ENCODE measurements around the gene MBLAC1. TPM values are rescaled to one million over a fixed set of nuclear protein-coding genes. Genes with fewer than 3 reads are reported as not detected.
"Not testable (repeated sequence)": the region's sequence is repeated elsewhere in the genome, so short reads cannot be mapped to it uniquely, and the experiment has no call there.

MBLAC1 gene
- total RNA-seq, 2 donors from 2014 or later, result 3.8 to 4.2 TPM

- ATAC-seq (replicated peaks), result no peak
- peak overlapping the region; percentile 78 for H3K27ac Mint-ChIP-seq
- H3K9me3 Mint-ChIP-seq, result no peaks in the 10 kb centered on the region
- peak overlapping the region; percentile 98 for H3K4me3 Mint-ChIP-seq
- no peaks in the 10 kb centered on the region for H3K27me3 Mint-ChIP-seq
- H3K36me3 Mint-ChIP-seq (ENCODE audit: low read depth), result peaks cover 33% of the 10 kb centered on the region
- H3K4me1 Mint-ChIP-seq, result peaks cover 5% of the 10 kb centered on the region
These were observed 2.2 kb upstream of the MBLAC1 start for GRCh38 chr7:100124301-100125230.

- Mint-ChIP-seq H3K36me3 (ENCODE audit: low read depth) (peaks cover 29% of the 10 kb centered on the region), H3K4me1 (peaks cover 5% of the 10 kb centered on the region), H3K9me3 (no peaks in the 10 kb centered on the region), H3K27ac (peak overlapping the region; percentile 98), H3K27me3 (no peaks in the 10 kb centered on the region), H3K4me3 (peak overlapping the region; percentile 98)
- ATAC-seq (replicated peaks), result peak; percentile 43
These were observed 382 bp upstream of the MBLAC1 start for GRCh38 chr7:100126239-100126930.

DNA sequence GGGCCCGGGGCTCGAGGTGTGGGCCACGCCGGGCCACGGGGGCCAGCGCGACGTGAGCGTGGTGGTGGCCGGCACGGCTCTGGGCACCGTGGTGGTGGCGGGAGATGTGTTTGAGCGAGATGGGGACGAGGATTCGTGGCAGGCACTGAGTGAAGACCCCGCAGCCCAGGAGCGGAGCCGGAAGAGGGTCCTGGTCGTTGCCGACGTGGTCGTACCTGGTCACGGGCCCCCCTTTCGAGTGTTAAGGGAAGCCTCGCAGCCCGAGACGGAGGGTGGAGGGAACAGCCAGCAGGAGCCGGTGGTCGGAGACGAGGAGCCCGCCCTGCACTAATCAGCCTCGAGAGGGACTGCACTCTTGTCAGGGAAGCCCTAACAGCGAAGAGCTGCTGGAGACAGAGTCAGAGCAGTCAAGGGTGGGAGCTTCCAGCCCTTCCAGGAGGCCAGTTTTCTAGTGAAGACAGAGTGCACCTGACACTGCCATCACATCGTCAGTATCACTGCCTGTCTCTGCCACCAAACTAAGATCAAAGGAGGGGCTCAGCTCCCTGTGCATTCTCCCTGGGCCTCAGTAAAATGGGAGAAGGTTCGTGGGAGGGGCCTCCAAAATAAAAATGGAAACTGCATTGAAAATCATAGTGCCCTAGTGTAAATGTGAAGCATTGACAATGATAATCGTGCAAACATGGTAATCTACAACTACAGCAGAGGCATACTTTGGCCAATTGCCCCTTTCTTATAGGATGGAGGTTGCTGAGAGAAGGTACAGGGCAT, 1.3 kb downstream of the MBLAC1 start:
- H3K4me1 Mint-ChIP-seq, result peaks cover 5% of the 10 kb centered on the region
- peaks cover 19% of the 10 kb centered on the region for H3K36me3 Mint-ChIP-seq (ENCODE audit: low read depth)
- H3K9me3 Mint-ChIP-seq, result no peaks in the 10 kb centered on the region
- H3K4me3 Mint-ChIP-seq, result peak overlapping the region; percentile 98
- no peak overlapping the region for H3K27ac Mint-ChIP-seq
- no peak for ATAC-seq (replicated peaks)
- H3K27me3 Mint-ChIP-seq, result no peaks in the 10 kb centered on the region

- no peaks in the 10 kb centered on the region for H3K27me3 Mint-ChIP-seq
- no peaks in the 10 kb centered on the region for H3K9me3 Mint-ChIP-seq
- H3K36me3 Mint-ChIP-seq (ENCODE audit: low read depth), result peaks cover 17% of the 10 kb centered on the region
- peak overlapping the region; percentile 98 for H3K4me3 Mint-ChIP-seq
- H3K27ac Mint-ChIP-seq, result no peak overlapping the region
- peaks cover 5% of the 10 kb centered on the region for H3K4me1 Mint-ChIP-seq
- no peak for ATAC-seq (replicated peaks)
These were observed 1.8 kb downstream of the MBLAC1 start for GRCh38 chr7:100128637-100128963.

GRCh38 chr7:100130220-100130607, 3.4 kb downstream of the MBLAC1 start:
- peaks cover 10% of the 10 kb centered on the region for H3K36me3 Mint-ChIP-seq (ENCODE audit: low read depth)
- H3K27me3 Mint-ChIP-seq; H3K9me3 Mint-ChIP-seq; H3K27ac Mint-ChIP-seq; ATAC-seq (replicated peaks); H3K4me1 Mint-ChIP-seq: not testable (repeated sequence)
- H3K4me3 Mint-ChIP-seq, result peak overlapping the region; percentile 53

GRCh38 chr7:100130608-100131453, 4.1 kb downstream of the MBLAC1 start:
- ATAC-seq (replicated peaks), result no peak
- no peaks in the 10 kb centered on the region for H3K4me1 Mint-ChIP-seq
- no peaks in the 10 kb centered on the region for H3K9me3 Mint-ChIP-seq
- H3K36me3 Mint-ChIP-seq (ENCODE audit: low read depth), result peaks cover 10% of the 10 kb centered on the region
- H3K27me3 Mint-ChIP-seq, result no peaks in the 10 kb centered on the region
- H3K4me3 Mint-ChIP-seq, result peak overlapping the region; percentile 53
- H3K27ac Mint-ChIP-seq, result no peak overlapping the region

GRCh38 chr7:100132126-100132525, 5.4 kb downstream of the MBLAC1 start:
- Mint-ChIP-seq H3K4me3 (peak overlapping the region; percentile 53), H3K9me3 (no peaks in the 10 kb centered on the region), H3K36me3 (ENCODE audit: low read depth) (peaks cover under 1% of the 10 kb centered on the region), H3K4me1 (no peaks in the 10 kb centered on the region), H3K27me3 (no peaks in the 10 kb centered on the region), H3K27ac (no peak overlapping the region)
- no peak for ATAC-seq (replicated peaks)

- ATAC-seq (replicated peaks), result peak; percentile 85
- Mint-ChIP-seq H3K36me3 (ENCODE audit: low read depth) (no peaks in the 10 kb centered on the region), H3K4me3 (peak overlapping the region; percentile 5), H3K27me3 (no peaks in the 10 kb centered on the region), H3K4me1 (no peaks in the 10 kb centered on the region), H3K9me3 (no peaks in the 10 kb centered on the region), H3K27ac (peak overlapping the region; percentile 45)
These were observed 6.0 kb downstream of the MBLAC1 start for GRCh38 chr7:100132697-100133151.

GRCh38 chr7:100137851-100138760, 11.3 kb downstream of the MBLAC1 start:
- no peak for ATAC-seq (replicated peaks)
- Mint-ChIP-seq H3K27ac (peak overlapping the region; percentile 8), H3K27me3 (no peaks in the 10 kb centered on the region), H3K4me1 (no peaks in the 10 kb centered on the region), H3K9me3 (no peaks in the 10 kb centered on the region), H3K36me3 (ENCODE audit: low read depth) (no peaks in the 10 kb centered on the region), H3K4me3 (no peak overlapping the region)

GRCh38 chr7:100141555-100141949, 14.8 kb downstream of the MBLAC1 start:
- Mint-ChIP-seq H3K36me3 (ENCODE audit: low read depth) (no peaks in the 10 kb centered on the region), H3K4me3 (no peak overlapping the region), H3K9me3 (no peaks in the 10 kb centered on the region), H3K27me3 (no peaks in the 10 kb centered on the region), H3K27ac (no peak overlapping the region), H3K4me1 (no peaks in the 10 kb centered on the region)
- no peak for ATAC-seq (replicated peaks)

DNA sequence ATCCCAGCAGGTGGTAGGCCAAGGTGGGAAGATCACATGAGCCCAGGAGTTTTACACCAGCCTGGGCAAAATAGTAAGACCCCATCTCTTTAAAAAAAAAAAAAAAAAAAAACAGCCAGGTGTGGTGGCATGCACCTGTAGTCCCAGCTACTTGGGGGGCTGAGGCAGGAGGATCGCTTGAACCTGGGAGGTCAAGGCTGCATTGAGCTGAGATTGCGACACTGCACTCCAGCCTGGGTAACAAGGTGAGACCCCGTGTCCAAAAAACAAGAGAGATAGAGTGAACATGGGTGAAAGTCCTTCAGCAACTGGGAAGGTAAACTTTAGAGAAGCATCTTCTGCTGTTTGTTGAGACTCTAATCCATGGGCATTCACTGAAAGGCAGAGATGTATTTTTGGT, 15.7 kb downstream of the MBLAC1 start:
- no peaks in the 10 kb centered on the region for H3K27me3 Mint-ChIP-seq

GRCh38 chr7:100146350-100146749, 19.6 kb downstream of the MBLAC1 start:
- peaks cover 13% of the 10 kb centered on the region for H3K36me3 Mint-ChIP-seq (ENCODE audit: low read depth)
- not testable (repeated sequence) for H3K4me3 Mint-ChIP-seq; ATAC-seq (replicated peaks); H3K9me3 Mint-ChIP-seq; H3K4me1 Mint-ChIP-seq; H3K27me3 Mint-ChIP-seq; H3K27ac Mint-ChIP-seq

More for the DNA sequence above, 15.7 kb downstream of the MBLAC1 start:
- Mint-ChIP-seq H3K9me3 (no peaks in the 10 kb centered on the region), H3K4me3 (no peak overlapping the region), H3K27ac (no peak overlapping the region), H3K4me1 (no peaks in the 10 kb centered on the region), H3K36me3 (ENCODE audit: low read depth) (no peaks in the 10 kb centered on the region)
- no peak for ATAC-seq (replicated peaks)

- Mint-ChIP-seq H3K27me3 (no peaks in the 10 kb centered on the region), H3K4me1 (peaks cover 9% of the 10 kb centered on the region), H3K36me3 (ENCODE audit: low read depth) (peaks cover 22% of the 10 kb centered on the region), H3K27ac (no peak overlapping the region), H3K4me3 (no peak overlapping the region), H3K9me3 (no peaks in the 10 kb centered on the region)
- ATAC-seq (replicated peaks), result no peak
These were observed 20.5 kb downstream of the MBLAC1 start for GRCh38 chr7:100147278-100147677.

Data from activated T-helper 17 cell treated with anti-CD3 and anti-CD28 coated beads, Interleukin-2, amount 50 U/mL, for 72 hours (primary cell).